ENCODE data around the gene ELL.

GRCh38 chr19:18393836-18394235 is 128.0 kb downstream of the ELL start:
- TF ChIP-seq CTCF (conservative IDR thresholded peaks at IDR 0.05 in 1 of 2, IDR thresholded peaks at IDR 0.05 in 1 of 2; ENCODE audit: extremely low read depth in 1 of 2, insufficient read depth in 1 of 2, low read depth in 1 of 2, low read length in 2 of 2) (no peak), EZH2 (IDR thresholded peaks at IDR 0.05; ENCODE audit: borderline replicate concordance, low read length) (no peak)

Measured in mammary epithelial cell (primary cell).